Measurements from ENCODE around the gene ZACN.

ZACN gene

GRCh38 chr17:76078860-76079534 lies at the start of gene ZACN:
ZACN (plus strand) TSS chr17:76079182; CDS start chr17:76079265, 83 bp downstream.
- TF ChIP-seq, protein P1, sequence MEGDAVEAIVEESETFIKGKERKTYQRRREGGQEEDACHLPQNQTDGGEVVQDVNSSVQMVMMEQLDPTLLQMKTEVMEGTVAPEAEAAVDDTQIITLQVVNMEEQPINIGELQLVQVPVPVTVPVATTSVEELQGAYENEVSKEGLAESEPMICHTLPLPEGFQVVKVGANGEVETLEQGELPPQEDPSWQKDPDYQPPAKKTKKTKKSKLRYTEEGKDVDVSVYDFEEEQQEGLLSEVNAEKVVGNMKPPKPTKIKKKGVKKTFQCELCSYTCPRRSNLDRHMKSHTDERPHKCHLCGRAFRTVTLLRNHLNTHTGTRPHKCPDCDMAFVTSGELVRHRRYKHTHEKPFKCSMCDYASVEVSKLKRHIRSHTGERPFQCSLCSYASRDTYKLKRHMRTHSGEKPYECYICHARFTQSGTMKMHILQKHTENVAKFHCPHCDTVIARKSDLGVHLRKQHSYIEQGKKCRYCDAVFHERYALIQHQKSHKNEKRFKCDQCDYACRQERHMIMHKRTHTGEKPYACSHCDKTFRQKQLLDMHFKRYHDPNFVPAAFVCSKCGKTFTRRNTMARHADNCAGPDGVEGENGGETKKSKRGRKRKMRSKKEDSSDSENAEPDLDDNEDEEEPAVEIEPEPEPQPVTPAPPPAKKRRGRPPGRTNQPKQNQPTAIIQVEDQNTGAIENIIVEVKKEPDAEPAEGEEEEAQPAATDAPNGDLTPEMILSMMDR (IDR thresholded peaks at IDR 0.05; ENCODE audit: low read depth, low read length) = no peak

DNA sequence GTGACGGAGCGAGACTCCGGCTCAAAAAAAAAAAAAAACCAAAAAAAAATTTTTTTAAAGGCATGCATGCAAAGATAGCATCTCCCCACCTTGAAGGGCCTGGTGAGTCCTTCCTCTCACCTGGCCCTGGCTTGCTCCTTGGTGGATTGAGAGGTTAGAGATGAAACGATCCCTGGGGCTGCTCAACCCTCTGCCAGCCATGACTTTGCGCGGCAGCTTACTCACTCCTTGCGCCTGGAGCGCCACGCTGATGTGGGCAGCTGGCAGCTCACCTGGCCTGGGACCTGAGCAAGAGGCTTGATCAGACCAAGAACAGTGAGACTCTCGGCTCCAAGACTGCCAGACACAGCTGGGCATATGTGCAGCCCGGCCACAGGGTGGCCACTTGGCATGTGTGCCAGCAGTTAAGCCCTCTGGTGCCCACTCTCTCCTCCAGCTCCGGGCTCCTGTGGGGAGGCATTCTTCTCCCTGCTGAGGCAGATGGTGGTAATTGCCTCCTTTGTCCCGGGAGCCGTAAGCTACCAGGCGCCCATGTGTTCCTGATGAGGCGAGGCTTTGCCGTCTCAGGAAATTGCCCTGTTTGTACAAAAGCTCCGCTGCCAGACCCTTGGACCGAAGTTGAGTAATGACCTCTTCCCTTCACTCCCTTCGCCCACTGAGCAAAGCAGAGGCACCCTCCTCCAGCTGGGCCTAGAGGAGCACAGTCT lies 46.8 kb upstream of the ZACN start:
- no peak overlapping the region for H3K4me3 ChIP-seq (ENCODE audit: low read depth, low read length)
- TF ChIP-seq, protein P1 (IDR thresholded peaks at IDR 0.05; ENCODE audit: low read depth, low read length) = no peak

More at GRCh38 chr17:76078860-76079534, at the start of gene ZACN:
- H3K4me3 ChIP-seq (ENCODE audit: low read depth, low read length) = no peak within 1 kb of the TSS

GRCh38 chr17:76032780-76033108 lies 46.2 kb upstream of the ZACN start:
- TF ChIP-seq, protein P1 (IDR thresholded peaks at IDR 0.05; ENCODE audit: low read depth, low read length) = no peak
- no peak overlapping the region for H3K4me3 ChIP-seq (ENCODE audit: low read depth, low read length)

DNA sequence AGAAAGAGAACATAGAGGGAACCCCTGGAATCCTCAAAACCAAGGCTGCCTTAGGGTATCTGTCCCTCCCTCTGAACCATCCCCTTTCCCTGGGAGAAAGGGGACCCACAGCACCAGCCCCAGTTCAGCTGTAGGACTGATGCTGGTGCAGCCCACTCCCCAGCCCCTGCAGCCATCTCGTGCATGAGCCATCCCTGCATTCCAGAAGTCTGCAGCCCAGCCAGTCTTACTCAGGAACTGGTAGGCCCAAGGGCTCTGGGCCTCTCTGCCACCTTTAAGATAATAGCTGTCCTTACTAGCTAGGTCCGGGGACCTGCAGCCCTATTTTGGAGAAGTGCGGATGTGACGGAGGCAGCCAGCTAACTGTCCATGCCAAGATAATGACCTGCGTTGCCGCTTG lies 45.8 kb upstream of the ZACN start:
- TF ChIP-seq, protein P1 (IDR thresholded peaks at IDR 0.05; ENCODE audit: low read depth, low read length) = no peak

DNA sequence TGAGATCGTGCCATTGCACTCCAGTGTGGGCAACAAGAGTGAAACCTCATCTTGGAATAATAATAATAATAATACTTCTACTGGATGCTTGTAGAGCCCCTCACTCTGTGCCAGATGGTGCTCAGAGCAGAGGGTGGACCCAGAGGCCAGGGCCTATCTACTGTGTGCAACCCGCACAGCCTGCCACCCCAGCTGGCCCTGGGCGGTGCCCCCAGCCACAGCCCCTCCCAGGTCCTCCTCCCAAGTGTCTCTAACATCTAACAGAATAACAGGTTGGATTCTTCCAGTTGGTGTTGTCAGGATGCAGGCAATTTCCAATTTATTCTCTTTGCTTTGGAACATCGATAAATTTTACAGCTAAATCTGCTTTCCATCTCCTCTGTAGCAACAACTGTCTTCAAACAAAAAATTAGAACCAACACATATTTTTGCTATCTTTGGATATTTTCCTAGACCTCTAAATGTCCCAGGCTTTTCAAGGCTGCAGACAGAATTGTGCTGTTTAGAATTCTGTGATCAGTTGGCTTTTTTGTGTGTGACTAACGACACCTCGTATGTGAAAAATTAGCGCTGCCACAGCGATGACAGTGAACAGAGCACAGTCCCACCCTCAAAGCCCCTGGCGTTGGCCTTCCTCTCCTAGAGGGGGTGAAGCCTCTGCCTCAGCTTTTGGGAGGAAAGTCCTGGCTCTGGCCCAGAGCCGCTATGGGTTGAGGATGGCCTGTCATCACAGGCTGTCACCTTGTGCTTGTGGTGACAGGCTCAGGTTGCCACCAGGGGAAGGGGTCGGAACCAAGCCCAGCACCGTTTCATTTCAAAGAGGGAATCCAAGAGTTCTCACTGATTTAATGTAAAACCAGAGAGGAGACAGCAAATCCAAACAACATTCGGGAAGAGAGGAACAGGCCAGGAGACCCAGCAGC lies 44.3 kb upstream of the ZACN start:
- TF ChIP-seq, protein P1 (IDR thresholded peaks at IDR 0.05; ENCODE audit: low read depth, low read length) = no peak

More for the DNA sequence above, 45.8 kb upstream of the ZACN start:
- H3K4me3 ChIP-seq (ENCODE audit: low read depth, low read length) = no peak overlapping the region

GRCh38 chr17:76036497-76037261 lies 42.3 kb upstream of the ZACN start:
- H3K4me3 ChIP-seq (ENCODE audit: low read depth, low read length) = no peak overlapping the region
- TF ChIP-seq, protein P1 (IDR thresholded peaks at IDR 0.05; ENCODE audit: low read depth, low read length) = no peak

More for the DNA sequence above, 44.3 kb upstream of the ZACN start:
- H3K4me3 ChIP-seq (ENCODE audit: low read depth, low read length) = no peak overlapping the region
